HFF-Myc (cell line): Measurements from ENCODE around the gene RBBP4.

Experiments
- DNase-seq: peaks from one replicate; pipeline ENCODE4 v3.0.0-alpha.2; 2011; ENCODE audit warnings: low read depth; ENCODE audit errors: extremely low read depth
- H3K4me3 ChIP-seq: replicated peaks from 2 replicates; pipeline ENCODE4 v1.5.1; 2011; ENCODE audit warnings: low read depth, mild to moderate bottlenecking, control low read depth, low read length
- TF ChIP-seq, protein P1 (sequence below): IDR thresholded peaks from 2 replicates; pipeline ENCODE4 v1.5.1; 2012; ENCODE audit warnings: mild to moderate bottlenecking, low read depth, low read length, control low read depth; ENCODE audit errors: missing control alignments

The RBBP4 gene

GRCh38 chr1:32613472-32613871 lies 37.5 kb upstream of the RBBP4 start:
- TF ChIP-seq, protein P1, sequence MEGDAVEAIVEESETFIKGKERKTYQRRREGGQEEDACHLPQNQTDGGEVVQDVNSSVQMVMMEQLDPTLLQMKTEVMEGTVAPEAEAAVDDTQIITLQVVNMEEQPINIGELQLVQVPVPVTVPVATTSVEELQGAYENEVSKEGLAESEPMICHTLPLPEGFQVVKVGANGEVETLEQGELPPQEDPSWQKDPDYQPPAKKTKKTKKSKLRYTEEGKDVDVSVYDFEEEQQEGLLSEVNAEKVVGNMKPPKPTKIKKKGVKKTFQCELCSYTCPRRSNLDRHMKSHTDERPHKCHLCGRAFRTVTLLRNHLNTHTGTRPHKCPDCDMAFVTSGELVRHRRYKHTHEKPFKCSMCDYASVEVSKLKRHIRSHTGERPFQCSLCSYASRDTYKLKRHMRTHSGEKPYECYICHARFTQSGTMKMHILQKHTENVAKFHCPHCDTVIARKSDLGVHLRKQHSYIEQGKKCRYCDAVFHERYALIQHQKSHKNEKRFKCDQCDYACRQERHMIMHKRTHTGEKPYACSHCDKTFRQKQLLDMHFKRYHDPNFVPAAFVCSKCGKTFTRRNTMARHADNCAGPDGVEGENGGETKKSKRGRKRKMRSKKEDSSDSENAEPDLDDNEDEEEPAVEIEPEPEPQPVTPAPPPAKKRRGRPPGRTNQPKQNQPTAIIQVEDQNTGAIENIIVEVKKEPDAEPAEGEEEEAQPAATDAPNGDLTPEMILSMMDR: no peak
- DNase-seq: no peak
- H3K4me3 ChIP-seq: no peak overlapping the region

DNA sequence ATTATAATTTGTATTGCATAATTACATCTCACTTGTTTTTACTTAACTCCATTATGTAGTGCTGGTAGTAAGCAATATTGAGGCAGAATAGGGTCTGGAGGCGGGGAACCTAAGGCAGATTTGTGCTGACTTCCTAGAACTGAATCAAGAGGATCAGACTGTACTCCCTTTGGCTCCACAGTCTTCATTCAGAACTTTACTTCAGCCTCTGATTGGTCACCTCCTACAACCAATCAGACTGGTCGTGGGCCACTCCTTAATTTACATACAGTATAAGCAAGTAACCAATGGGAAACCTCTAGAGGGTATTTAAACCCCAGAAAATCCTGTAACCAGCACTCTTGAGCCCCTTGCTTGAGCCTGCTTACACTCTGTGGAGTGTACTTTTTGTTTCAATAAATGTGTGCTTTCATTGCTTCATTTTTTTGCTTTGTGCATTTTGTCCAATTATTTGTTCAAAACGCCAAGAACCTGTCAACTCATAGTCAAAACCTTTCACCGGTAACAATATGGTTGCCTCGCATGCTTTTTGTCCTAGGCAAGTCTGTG lies 32.3 kb upstream of the RBBP4 start:
- TF ChIP-seq, protein P1: no peak
- DNase-seq: no peak
- H3K4me3 ChIP-seq: no peak overlapping the region

GRCh38 chr1:32619701-32620485 lies 31.1 kb upstream of the RBBP4 start:
- no peak for DNase-seq
- H3K4me3 ChIP-seq: no peak overlapping the region
- TF ChIP-seq, protein P1: no peak

DNA sequence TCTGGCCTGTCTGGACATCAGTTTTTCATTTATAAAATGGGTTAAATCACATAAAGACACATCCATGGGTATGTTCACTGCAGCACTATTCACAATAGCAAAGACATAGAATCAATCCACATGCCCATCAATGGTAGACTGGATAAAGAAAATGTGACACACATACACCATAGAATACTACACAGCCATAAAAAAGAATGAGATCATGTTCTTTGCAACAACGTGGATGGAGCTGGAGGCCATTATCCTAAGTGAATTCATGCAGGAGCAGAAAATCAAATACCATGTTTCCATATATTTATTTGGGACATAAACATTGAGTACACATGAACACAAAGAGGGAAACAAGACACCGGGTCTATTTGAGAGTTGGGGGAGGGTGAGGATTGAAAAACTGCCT lies 28.8 kb upstream of the RBBP4 start:
- DNase-seq: no peak
- H3K4me3 ChIP-seq: no peak overlapping the region
- TF ChIP-seq, protein P1: no peak

- TF ChIP-seq, protein P1: no peak
- H3K4me3 ChIP-seq: no peak overlapping the region
- DNase-seq: no peak
Measured at GRCh38 chr1:32622806-32623681, 28.0 kb upstream of the RBBP4 start.

- DNase-seq: no peak
- TF ChIP-seq, protein P1: no peak
- H3K4me3 ChIP-seq: no peak overlapping the region
Measured at GRCh38 chr1:32623775-32624174, 27.2 kb upstream of the RBBP4 start.
